ENCODE measurements around the gene FASN.

FASN gene

DNA sequence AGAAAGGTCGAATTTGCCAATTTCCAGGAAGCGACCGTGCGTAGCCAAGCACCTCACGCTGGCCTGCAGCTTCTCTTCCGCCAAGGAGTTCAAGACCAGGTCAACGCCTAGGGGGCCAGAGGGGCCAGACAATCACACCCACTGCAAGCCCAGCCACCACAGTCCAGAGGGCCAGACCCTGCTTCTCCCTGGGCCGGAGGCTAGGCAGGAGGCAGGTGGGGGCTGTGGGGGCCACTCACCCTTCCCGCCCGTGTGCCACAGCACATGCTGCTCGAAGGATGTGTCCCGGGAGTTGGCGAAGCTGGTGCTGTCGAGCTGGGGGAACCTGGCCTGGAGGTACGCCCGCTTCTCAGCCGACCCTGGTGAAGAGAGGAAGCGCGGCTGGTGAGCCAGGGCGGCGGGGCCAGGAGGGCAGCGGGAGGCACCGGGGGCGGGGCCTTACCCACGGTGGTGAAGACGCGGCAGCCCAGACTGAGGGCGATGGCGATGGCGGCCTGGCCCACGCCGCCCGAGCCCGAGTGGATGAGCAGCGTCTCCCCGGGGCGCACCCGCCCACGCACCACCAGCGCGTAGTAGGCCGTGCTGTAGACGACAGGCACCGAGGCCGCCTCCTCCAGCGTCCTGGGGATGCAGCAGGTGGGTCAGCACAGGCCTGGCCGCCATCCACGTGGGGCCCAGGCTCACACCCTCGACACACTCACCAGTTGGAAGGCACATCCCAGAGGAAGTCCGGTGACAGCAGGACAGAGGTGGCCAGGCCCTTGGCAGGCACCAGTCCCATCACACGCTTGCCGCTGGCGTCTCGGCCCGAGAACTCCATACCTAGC lies 14.3 kb downstream of the FASN start:
- TF ChIP-seq, protein P1, sequence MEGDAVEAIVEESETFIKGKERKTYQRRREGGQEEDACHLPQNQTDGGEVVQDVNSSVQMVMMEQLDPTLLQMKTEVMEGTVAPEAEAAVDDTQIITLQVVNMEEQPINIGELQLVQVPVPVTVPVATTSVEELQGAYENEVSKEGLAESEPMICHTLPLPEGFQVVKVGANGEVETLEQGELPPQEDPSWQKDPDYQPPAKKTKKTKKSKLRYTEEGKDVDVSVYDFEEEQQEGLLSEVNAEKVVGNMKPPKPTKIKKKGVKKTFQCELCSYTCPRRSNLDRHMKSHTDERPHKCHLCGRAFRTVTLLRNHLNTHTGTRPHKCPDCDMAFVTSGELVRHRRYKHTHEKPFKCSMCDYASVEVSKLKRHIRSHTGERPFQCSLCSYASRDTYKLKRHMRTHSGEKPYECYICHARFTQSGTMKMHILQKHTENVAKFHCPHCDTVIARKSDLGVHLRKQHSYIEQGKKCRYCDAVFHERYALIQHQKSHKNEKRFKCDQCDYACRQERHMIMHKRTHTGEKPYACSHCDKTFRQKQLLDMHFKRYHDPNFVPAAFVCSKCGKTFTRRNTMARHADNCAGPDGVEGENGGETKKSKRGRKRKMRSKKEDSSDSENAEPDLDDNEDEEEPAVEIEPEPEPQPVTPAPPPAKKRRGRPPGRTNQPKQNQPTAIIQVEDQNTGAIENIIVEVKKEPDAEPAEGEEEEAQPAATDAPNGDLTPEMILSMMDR (conservative IDR thresholded peaks at IDR 0.05) = no peak
- no peak for TF ChIP-seq ZFX (IDR thresholded peaks at IDR 0.05)
- no peak overlapping the region for H3K27ac ChIP-seq

DNA sequence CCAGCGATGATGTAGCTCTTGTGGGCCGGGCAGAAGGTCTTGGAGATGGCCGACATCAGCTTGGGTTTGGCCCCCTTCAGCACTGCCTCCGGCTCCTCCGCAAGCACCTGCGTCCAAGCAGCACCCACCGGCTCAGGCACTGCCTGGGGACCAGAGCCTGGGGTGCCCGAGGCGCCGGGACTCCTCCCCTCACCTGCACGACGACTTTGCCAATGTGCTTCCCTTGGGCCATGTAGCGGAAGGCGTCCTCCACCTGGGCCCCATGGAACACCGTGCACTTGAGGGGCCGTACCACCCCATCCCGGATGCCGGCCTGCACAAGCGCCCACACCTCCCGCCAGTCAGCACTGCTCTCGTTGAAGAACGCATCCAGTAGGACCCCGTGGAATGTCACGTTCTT lies 15.0 kb downstream of the FASN start:
- TF ChIP-seq ZFX (IDR thresholded peaks at IDR 0.05) = no peak
- TF ChIP-seq, protein P1 (conservative IDR thresholded peaks at IDR 0.05) = no peak
- no peak overlapping the region for H3K27ac ChIP-seq

DNA sequence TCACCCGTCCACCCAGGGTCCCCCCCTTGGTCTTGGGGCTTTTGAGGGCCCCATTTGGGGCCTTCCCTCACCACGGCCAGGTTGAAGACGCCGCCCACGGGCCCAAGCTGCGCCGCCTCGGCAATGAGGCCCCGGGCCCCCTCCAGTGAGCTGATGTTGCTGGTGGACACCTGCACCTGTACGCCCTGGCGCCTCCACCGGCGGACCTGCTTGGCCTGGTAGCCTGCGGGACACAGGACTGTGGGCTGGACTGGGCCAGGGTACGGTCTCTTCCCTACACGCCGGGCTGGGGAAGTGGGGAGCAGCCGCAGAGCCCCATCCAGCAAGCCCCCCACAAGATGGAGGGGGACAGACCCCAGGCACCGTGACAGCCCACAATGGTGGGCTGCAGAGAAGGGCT lies 15.6 kb downstream of the FASN start:
- H3K27ac ChIP-seq = no peak overlapping the region
- no peak for TF ChIP-seq ZFX (IDR thresholded peaks at IDR 0.05)
- TF ChIP-seq, protein P1 (conservative IDR thresholded peaks at IDR 0.05) = no peak

DNA sequence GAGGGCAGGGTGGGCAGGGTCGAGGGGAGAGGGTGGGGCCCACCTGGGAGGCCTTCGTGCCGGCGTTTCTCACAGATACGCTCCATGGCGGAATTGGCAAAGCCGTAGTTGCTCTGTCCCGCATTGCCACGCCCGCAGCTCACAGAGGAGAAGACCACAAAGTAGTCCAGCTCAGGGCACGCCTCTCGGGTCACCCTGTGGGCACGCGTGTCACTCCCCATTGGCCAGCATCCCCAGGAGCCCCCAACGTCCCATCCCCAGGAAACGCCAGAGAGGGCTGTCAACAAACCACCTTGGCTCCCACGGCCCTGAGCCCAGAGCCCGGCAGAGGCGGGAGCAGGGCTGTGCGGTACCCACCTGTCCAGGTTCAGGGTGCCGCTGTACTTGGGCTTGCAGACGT lies 16.1 kb downstream of the FASN start:
- TF ChIP-seq ZFX (IDR thresholded peaks at IDR 0.05) = no peak
- TF ChIP-seq, protein P1 (conservative IDR thresholded peaks at IDR 0.05) = no peak
- H3K27ac ChIP-seq = no peak overlapping the region

DNA sequence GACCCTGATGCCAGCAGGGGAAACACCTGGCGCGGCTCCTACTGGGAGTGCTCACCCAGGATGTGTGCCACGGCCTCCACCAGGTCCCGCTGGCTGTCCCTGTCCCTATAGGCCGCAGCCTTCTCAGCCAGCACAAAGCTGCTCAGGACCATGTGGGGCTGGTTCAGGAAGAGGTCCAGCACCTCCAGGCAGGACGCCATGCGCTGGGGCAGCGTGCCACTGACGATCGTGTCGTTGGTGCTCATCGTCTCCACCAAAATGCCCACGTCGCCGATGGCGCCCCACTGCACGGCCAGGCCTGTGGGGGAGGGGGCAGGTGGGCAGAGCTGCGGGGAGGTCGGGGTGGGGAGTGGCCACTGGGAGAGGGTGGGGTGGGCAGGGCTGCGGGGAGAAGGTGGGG lies 16.5 kb downstream of the FASN start:
- no peak overlapping the region for H3K27ac ChIP-seq
- TF ChIP-seq ZFX (IDR thresholded peaks at IDR 0.05) = no peak
- TF ChIP-seq, protein P1 (conservative IDR thresholded peaks at IDR 0.05) = no peak

DNA sequence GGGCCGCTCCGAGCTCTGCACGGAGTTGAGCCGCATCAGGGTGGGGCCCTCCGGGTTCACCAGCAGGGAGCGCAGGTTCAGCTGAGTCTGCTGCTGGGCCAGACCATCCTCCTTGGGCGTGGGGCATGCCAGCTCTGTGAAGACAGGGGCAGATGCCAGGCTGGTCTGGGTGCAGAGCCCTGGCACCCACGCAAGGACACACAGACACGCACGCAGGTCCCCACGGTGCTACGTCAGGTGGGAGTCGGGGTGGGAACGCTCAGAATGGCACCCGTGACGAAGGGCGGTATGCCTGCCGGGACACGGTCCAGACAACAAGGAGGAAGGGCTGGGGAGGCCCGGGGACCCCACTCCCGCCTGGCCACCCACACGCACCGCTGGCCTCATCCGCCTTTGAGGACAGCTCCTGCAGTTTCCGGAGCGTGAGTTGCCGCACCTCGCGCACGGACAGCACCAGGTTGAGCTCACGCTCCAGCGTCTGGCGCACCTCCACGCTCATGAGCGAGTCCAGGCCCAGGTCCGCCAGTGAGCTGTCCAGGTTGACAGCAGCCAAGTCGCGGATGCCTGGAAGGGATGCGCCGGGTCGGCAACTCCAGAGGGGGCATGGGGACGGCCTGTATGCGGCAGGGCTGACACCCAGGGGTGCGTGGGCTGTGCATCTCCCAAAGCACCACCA lies 17.1 kb downstream of the FASN start:
- no peak for TF ChIP-seq ZFX (IDR thresholded peaks at IDR 0.05)
- TF ChIP-seq, protein P1 (conservative IDR thresholded peaks at IDR 0.05) = no peak
- no peak overlapping the region for H3K27ac ChIP-seq

DNA sequence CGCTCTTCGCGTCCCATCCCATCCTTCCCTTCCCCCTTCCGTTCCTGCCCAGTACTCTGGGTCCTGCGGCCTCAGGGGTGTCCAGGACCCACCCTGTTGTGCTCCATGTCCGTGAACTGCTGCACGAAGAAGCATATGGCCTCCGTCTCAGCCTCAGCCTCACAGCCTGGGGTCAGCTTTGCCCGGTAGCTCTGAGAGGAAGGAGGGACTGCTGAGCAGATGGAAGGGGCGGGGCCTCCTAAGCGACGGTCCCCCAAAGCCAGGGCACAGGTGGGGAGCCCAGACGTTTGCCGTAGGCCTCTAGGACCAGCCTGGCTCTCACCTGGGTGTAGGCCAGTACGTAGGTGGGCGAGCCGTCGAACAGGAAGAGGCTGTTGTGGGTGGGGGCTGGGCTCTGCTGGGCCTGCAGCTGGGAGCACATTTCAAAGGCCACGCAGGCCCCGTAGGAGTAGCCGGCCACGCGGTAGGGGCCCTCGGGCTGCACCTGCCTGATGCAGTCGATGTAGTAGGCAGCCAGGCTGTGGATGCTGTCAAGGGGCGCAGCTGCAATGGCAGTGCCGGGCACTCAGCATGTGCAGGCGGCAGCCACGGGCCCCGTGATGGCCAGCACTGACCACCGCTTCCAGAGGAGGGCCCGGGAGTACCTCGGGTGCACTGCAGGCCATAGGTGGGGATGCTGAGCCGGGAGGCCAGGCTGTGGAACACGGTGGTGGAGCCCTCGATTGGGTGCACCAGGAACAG lies 17.8 kb downstream of the FASN start:
- TF ChIP-seq, protein P1 (conservative IDR thresholded peaks at IDR 0.05) = no peak
- TF ChIP-seq ZFX (IDR thresholded peaks at IDR 0.05) = no peak
- H3K27ac ChIP-seq = no peak overlapping the region
